PFSK-1 (cell line): ENCODE measurements around the gene RNH1.

Experiments used
- FOXP2 ChIP-seq: optimal IDR thresholded peaks from 2 replicates; pipeline ENCODE3; 2011; ENCODE audit warnings: borderline replicate concordance, control low read depth, inconsistent platforms; ENCODE audit not compliant: insufficient read depth; ENCODE audit errors: extremely low read length, extremely low read depth
- POLR2AphosphoS5 ChIP-seq: IDR thresholded peaks from 2 replicates; pipeline ENCODE4 v1.6.1; 2012; ENCODE audit warnings: low read depth, mild to moderate bottlenecking, control low read depth, low read length, moderate library complexity
- SIN3A ChIP-seq: IDR thresholded peaks from 2 replicates; pipeline ENCODE4 v1.6.1; 2012; ENCODE audit warnings: mild to moderate bottlenecking, low read length, moderate library complexity, borderline replicate concordance; ENCODE audit not compliant: insufficient read depth
- TAF1 ChIP-seq: IDR thresholded peaks from 2 replicates; pipeline ENCODE4 v1.6.1; 2012; ENCODE audit warnings: low read length, control low read depth, borderline replicate concordance; ENCODE audit not compliant: insufficient read depth
- TF ChIP-seq, protein P1 (sequence below), 2 experiments: IDR thresholded peaks; 2 replicates each; pipeline versions ENCODE4 v1.6.1 to v1.8.0; 2011 to 2012; ENCODE audit warnings: low read depth in 2 of 2, low read length in 2 of 2, control low read depth in 1 of 2, inconsistent platforms in 1 of 2, mild to moderate bottlenecking in 1 of 2, moderate library complexity in 1 of 2; ENCODE audit not compliant: insufficient read depth in 1 of 2

DNA sequence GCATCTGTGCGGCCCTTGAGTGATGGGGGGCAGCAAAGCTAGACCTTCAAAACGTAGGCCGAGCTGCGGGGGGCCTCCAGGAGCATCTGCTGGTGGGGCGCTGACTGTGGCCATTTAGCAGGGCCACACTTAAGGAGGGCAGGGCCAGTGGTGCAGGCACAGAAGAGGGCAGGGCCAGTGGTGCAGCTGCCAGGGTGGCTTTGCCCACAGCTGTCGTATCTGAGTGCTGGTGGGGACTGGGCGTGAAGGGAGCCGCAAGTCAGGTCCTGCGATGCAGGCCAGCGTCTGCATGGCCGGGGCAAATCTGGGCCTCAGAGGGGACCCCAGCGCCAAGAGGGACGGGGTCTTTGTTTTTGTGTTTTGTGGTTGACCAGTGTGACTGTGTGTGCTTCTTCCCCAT is 27.7 kb downstream of the RNH1 start:
- no peak for TF ChIP-seq POLR2AphosphoS5
- TF ChIP-seq TAF1 = no peak
- TF ChIP-seq FOXP2 = no peak
- no peak for TF ChIP-seq SIN3A
- TF ChIP-seq, protein P1, sequence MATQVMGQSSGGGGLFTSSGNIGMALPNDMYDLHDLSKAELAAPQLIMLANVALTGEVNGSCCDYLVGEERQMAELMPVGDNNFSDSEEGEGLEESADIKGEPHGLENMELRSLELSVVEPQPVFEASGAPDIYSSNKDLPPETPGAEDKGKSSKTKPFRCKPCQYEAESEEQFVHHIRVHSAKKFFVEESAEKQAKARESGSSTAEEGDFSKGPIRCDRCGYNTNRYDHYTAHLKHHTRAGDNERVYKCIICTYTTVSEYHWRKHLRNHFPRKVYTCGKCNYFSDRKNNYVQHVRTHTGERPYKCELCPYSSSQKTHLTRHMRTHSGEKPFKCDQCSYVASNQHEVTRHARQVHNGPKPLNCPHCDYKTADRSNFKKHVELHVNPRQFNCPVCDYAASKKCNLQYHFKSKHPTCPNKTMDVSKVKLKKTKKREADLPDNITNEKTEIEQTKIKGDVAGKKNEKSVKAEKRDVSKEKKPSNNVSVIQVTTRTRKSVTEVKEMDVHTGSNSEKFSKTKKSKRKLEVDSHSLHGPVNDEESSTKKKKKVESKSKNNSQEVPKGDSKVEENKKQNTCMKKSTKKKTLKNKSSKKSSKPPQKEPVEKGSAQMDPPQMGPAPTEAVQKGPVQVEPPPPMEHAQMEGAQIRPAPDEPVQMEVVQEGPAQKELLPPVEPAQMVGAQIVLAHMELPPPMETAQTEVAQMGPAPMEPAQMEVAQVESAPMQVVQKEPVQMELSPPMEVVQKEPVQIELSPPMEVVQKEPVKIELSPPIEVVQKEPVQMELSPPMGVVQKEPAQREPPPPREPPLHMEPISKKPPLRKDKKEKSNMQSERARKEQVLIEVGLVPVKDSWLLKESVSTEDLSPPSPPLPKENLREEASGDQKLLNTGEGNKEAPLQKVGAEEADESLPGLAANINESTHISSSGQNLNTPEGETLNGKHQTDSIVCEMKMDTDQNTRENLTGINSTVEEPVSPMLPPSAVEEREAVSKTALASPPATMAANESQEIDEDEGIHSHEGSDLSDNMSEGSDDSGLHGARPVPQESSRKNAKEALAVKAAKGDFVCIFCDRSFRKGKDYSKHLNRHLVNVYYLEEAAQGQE (IDR thresholded peaks at IDR 0.05; ENCODE audit: insufficient read depth in 1 of 2, low read depth in 2 of 2, low read length in 2 of 2) = no peak
